GM21515 (cell line): Measurements from ENCODE around the gene BANF1.

Source experiments
- ATAC-seq: cut with Tn5 transposase; IDR thresholded peaks from one replicate; pipeline ENCODE4 v1.9.1; 2021; ENCODE audit not compliant: unreplicated experiment

Gene BANF1, protein sequence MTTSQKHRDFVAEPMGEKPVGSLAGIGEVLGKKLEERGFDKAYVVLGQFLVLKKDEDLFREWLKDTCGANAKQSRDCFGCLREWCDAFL

GRCh38 chr11:66001942-66002647 lies at the start of gene BANF1, which contains the start of gene EIF1AD:
Gene BANF1, plus strand, starts transcription at chr11:66002503. Its CDS starts 748 bp downstream, at chr11:66003251.
Gene EIF1AD, minus strand, starts transcription at chr11:66002157. Its CDS starts 1,768 bp downstream, at chr11:66000389.
- peak; percentile 69 for ATAC-seq

DNA sequence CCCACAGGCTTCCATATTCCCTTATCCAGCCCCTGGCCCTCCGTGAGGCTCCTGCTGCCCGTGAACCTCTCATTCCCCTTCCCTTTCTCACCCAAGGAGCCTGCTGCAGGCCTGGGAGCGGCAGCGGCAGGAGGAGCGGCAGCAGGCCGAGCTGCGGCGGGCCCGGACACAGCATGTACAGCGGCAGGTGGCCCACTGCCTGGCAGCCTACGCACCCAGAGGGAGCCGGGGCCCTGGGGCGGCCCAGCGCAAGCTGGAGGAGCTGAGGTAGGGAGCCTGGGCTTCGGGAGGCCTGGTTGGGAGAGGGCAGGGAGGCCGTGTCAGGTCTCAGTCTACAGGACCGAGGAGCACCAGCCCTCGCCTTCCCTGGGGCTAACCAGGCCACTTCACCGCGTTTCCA lies 48.8 kb upstream of the BANF1 start:
- no peak for ATAC-seq

GRCh38 chr11:65954771-65955170 lies 47.5 kb upstream of the BANF1 start:
- no peak for ATAC-seq

- ATAC-seq: no peak
Observed at GRCh38 chr11:65958291-65958690, 44.0 kb upstream of the BANF1 start.

DNA sequence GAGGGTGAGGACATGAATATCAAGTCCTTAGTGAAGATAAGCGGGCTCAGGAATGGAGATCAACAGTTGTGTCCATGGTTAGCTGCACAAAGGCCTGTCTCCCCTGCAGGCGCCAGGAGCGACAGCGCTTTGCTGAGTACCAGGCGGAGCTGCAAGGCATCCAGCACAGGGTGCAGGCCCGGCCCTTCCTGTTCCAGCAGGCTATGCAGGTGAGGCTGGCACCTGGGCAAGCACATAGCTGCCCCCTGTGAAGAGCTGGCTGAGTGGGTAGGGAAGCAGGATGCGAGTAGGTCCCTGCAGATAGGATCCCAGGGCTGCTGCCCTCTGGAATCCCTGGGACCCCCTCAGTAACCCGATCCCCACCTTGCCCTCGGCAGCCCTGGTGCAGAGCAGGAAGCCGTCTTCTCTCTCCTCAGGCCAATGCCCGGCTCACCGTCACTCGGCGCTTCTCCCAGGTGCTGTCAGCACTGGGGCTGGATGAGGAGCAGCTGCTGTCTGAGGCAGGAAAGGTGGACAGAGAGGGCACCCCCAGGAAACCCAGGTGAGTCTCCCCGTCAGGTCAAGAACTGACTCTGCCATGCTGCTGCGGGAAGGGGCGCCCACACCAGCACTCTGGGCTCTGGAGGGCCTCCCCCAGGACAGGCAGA lies 43.4 kb upstream of the BANF1 start:
- ATAC-seq: no peak

GRCh38 chr11:65960824-65961266 lies 41.5 kb upstream of the BANF1 start:
- no peak for ATAC-seq

DNA sequence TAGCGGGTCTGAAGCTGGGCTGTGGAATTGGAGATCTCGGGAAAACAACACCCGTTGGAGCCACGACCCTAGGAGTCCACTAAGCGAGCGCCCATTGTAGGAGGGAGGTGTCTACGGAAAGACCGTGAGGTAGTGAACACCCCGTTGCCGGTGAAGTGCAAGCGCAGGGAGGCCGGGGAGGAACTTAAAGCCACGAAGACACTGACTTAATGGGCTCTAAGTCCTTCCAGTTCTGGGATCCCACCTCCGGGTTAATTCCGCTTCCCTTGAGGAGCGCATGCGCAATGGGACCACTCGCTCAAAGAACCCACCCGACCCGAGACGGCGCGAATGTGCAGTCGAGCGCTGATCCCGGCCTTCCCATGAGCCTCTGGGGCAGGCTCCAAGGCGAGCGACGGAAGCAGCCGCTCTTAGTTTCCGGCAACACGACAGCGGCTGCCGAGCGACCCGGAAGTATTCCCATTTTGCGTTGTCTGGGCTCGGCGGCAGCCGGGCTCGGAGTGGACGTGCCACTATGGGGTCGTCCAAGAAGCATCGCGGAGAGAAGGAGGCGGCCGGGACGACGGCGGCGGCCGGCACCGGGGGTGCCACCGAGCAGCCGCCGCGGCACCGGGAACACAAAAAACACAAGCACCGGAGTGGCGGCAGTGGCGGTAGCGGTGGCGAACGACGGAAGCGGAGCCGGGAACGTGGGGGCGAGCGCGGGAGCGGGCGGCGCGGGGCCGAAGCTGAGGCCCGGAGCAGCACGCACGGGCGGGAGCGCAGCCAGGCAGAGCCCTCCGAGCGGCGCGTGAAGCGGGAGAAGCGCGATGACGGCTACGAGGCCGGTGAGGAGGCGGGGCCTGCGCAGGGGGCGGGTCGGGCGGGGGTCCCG lies 40.8 kb upstream of the BANF1 start, which contains the start of gene SART1:
Gene SART1 (plus strand): TSS at position 468 of the 874 bp plus-strand sequence. CDS start 47 bp downstream, at position 515.
- ATAC-seq: peak; percentile 73

DNA sequence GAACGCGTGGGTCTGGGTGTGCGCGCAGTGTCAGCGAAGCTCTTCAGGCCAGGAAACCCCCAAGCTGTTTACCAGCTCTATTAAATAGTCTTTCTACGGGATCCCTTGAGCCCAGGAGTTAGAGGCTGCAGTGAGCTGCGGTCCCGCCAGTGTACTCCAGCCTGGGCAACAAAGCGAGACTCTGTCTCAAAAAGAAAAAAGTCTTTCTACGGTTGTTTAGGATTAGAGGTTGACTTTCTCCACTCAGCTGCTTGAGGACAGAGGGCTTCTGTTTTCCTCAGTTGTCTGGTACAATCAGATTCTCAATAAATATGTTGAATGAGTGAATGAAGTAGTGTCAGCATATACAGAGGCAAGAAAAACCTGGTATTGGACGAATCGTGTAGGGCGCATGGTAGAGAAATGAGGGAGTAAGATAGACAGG lies 40.1 kb upstream of the BANF1 start:
- ATAC-seq: no peak

DNA sequence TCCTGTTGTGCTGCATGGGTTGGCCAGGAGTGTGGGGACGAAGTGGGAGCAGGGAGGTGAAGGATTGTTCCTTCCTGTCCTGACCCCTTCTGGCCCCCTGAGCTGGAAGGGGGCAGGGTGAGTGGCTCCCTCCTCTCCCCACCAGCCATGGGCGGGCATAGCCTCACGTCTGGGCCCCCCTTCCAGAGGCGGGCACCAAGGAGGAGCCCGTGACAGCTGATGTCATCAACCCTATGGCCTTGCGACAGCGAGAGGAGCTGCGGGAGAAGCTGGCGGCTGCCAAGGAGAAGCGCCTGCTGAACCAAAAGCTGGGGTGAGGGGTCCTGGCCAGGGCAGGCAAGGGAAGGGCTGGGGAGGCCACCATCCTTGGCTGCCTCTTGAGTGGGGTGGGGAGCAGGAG lies 37.4 kb upstream of the BANF1 start:
- no peak for ATAC-seq

- ATAC-seq: no peak
Observed at GRCh38 chr11:65965986-65966762, 36.1 kb upstream of the BANF1 start.

DNA sequence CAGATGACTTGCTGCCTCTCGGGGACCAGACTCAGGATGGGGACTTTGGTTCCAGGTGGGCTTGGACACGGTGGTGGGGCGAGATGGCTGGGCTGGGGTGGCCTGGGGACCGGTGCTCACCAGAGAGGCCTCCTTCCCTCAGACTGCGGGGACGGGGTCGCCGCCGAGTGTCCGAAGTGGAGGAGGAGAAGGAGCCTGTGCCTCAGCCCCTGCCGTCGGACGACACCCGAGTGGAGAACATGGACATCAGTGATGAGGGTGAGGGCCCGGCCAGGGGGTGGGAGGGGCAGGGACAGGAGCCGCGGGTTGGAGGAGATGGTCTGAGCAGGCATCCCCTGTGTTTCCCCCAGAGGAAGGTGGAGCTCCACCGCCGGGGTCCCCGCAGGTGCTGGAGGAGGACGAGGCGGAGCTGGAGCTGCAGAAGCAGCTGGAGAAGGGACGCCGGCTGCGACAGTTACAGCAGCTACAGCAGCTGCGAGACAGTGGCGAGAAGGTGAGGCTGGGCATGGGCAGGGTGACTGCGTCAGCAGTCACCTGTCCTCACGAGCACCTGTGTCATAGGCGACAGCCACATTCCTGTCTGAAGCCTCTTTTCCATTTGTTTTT lies 34.9 kb upstream of the BANF1 start:
- ATAC-seq: no peak

GRCh38 chr11:65968600-65969482 lies 33.5 kb upstream of the BANF1 start:
- ATAC-seq: no peak

DNA sequence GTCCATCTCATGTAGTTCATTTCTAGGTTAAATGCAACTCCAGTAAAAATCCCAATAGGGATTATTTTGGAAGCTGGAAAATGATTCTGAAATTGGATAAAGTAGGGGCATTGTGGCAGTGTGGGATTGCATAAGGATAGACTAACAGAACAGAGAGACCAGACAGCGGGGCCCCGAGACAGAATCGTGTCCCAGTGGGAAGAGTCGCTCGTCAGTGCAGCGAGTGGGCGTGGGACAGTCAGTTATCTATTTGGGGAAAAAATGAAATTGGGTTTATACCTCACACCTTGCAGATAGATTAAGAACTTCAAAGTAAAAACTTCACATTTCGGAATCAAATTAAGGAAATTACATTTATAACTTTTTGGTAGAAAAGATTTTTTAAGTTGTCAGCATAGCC lies 30.2 kb upstream of the BANF1 start:
- ATAC-seq: no peak

DNA sequence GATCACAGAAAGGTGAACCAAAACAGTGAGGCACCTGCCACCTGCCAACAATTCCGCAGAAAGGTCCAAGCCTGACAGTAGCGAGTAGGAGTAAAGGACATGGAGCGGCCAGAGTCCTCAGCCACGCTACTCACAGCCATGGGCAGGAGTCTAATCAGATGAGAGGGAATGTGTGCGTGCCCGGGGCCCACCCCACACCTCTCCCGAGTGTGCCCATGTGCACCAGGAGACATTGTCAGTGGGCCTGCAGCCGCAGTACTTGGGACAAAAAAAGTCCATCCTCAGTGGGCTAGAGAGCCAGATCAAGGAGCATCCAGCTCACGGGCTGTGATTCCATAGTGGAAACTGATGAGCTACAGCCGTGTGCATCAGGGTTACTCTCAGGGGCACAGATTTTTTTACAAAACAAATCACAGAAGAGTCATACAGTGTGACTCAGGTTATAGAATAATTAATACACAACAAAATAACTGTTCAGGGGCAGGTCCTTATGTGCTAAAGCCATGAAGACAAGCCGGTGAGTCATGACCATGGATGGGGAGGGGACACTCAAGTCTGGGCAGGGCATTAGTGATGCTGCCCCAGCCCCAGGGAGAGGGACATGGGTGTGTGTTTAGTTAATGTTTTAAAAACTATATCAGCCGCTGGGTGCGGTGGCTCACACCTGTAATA lies 28.7 kb upstream of the BANF1 start:
- no peak for ATAC-seq

DNA sequence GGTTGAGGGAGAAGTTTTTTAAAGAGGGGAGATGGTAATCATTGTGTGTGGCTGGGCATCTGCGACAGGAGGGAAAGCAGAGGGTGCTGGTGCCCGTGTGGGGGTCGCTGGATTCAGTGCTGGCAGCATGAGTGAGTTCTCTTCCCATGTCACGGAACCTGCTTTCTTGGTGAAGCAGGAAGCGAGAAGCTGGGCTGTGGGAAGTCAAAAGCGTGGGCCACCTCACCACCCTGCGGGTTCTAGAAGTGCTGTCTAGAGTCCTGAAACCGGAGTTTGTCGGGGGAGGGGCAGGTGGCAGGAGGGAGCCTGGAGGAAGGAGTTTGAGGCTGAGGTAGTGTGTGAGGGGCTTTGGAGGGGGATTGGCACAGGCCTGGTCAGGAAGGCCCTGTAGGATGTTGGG lies 26.5 kb upstream of the BANF1 start:
- ATAC-seq: no peak

- no peak for ATAC-seq
Observed at GRCh38 chr11:65976216-65977176, 25.8 kb upstream of the BANF1 start.

GRCh38 chr11:65977621-65978390 lies 24.5 kb upstream of the BANF1 start:
- no peak for ATAC-seq
